Measurements from ENCODE around the gene SIGLEC9.

The SIGLEC9 gene

GRCh38 chr19:51124729-51125128 is at the start of gene SIGLEC9:
SIGLEC9 (plus strand) TSS chr19:51124906; CDS start chr19:51124975, 69 bp downstream.
- no peak for TF ChIP-seq ZNF274 (IDR thresholded peaks at IDR 0.05; ENCODE audit: low read depth, low read length)
- TF ChIP-seq YY1 (IDR thresholded peaks at IDR 0.05; ENCODE audit: insufficient read depth, insufficient read length): no peak
- TF ChIP-seq SUZ12 (IDR thresholded peaks at IDR 0.05; ENCODE audit: extremely low read depth, insufficient read depth, insufficient read length): no peak
- Histone ChIP-seq H3K4me1 (ENCODE audit: insufficient read depth, insufficient read length) (peaks cover 7% of the 10 kb centered on the region), H3K27me3 (ENCODE audit: insufficient read depth, insufficient read length) (no peaks in the 10 kb centered on the region), H3K4me3 (ENCODE audit: insufficient read length, low read depth) (no peak within 1 kb of the TSS), H3K9ac (ENCODE audit: insufficient read length, low read depth) (no peak within 1 kb of the TSS), H3K9me3 (ENCODE audit: insufficient read depth, low read length) (no peaks in the 10 kb centered on the region), H3K36me3 (ENCODE audit: insufficient read depth, insufficient read length, low read length) (no peaks in the 10 kb centered on the region)
- no peak for DNase-seq (ENCODE audit: low read depth, low spot score)

- Histone ChIP-seq H3K9ac (ENCODE audit: insufficient read length, low read depth) (no peak overlapping the region), H3K27me3 (ENCODE audit: insufficient read depth, insufficient read length) (no peaks in the 10 kb centered on the region), H3K4me3 (ENCODE audit: insufficient read length, low read depth) (no peak overlapping the region)
Observed at GRCh38 chr19:51075998-51076397, 48.7 kb upstream of the SIGLEC9 start.

GRCh38 chr19:51076631-51077213 is 48.0 kb upstream of the SIGLEC9 start:
- H3K9me3 ChIP-seq (ENCODE audit: insufficient read depth, low read length): no peaks in the 10 kb centered on the region
- no peak for DNase-seq (ENCODE audit: low read depth, low spot score)
- no peak overlapping the region for H3K4me3 ChIP-seq (ENCODE audit: insufficient read length, low read depth)
- H3K9ac ChIP-seq (ENCODE audit: insufficient read length, low read depth): no peak overlapping the region
- no peaks in the 10 kb centered on the region for H3K36me3 ChIP-seq (ENCODE audit: insufficient read depth, insufficient read length, low read length)
- no peaks in the 10 kb centered on the region for H3K4me1 ChIP-seq (ENCODE audit: insufficient read depth, insufficient read length)
- no peaks in the 10 kb centered on the region for H3K27me3 ChIP-seq (ENCODE audit: insufficient read depth, insufficient read length)
- TF ChIP-seq SUZ12 (IDR thresholded peaks at IDR 0.05; ENCODE audit: extremely low read depth, insufficient read depth, insufficient read length): no peak
- TF ChIP-seq YY1 (IDR thresholded peaks at IDR 0.05; ENCODE audit: insufficient read depth, insufficient read length): no peak
- TF ChIP-seq ZNF274 (IDR thresholded peaks at IDR 0.05; ENCODE audit: low read depth, low read length): no peak

More at GRCh38 chr19:51075998-51076397, 48.7 kb upstream of the SIGLEC9 start:
- H3K36me3 ChIP-seq (ENCODE audit: insufficient read depth, insufficient read length, low read length): no peaks in the 10 kb centered on the region
- TF ChIP-seq ZNF274 (IDR thresholded peaks at IDR 0.05; ENCODE audit: low read depth, low read length): no peak
- no peak for TF ChIP-seq YY1 (IDR thresholded peaks at IDR 0.05; ENCODE audit: insufficient read depth, insufficient read length)
- TF ChIP-seq SUZ12 (IDR thresholded peaks at IDR 0.05; ENCODE audit: extremely low read depth, insufficient read depth, insufficient read length): no peak
- no peaks in the 10 kb centered on the region for H3K9me3 ChIP-seq (ENCODE audit: insufficient read depth, low read length)
- no peaks in the 10 kb centered on the region for H3K4me1 ChIP-seq (ENCODE audit: insufficient read depth, insufficient read length)
- DNase-seq (ENCODE audit: low read depth, low spot score): no peak

GRCh38 chr19:51078104-51078503 is 46.6 kb upstream of the SIGLEC9 start:
- TF ChIP-seq SUZ12 (IDR thresholded peaks at IDR 0.05; ENCODE audit: extremely low read depth, insufficient read depth, insufficient read length): no peak
- TF ChIP-seq YY1 (IDR thresholded peaks at IDR 0.05; ENCODE audit: insufficient read depth, insufficient read length): no peak
- no peak for TF ChIP-seq ZNF274 (IDR thresholded peaks at IDR 0.05; ENCODE audit: low read depth, low read length)
- no peak overlapping the region for H3K4me3 ChIP-seq (ENCODE audit: insufficient read length, low read depth)
- no peaks in the 10 kb centered on the region for H3K9me3 ChIP-seq (ENCODE audit: insufficient read depth, low read length)
- no peaks in the 10 kb centered on the region for H3K36me3 ChIP-seq (ENCODE audit: insufficient read depth, insufficient read length, low read length)
- H3K4me1 ChIP-seq (ENCODE audit: insufficient read depth, insufficient read length): no peaks in the 10 kb centered on the region
- no peak overlapping the region for H3K9ac ChIP-seq (ENCODE audit: insufficient read length, low read depth)
- no peak for DNase-seq (ENCODE audit: low read depth, low spot score)
- H3K27me3 ChIP-seq (ENCODE audit: insufficient read depth, insufficient read length): no peaks in the 10 kb centered on the region

GRCh38 chr19:51078731-51079130 is 46.0 kb upstream of the SIGLEC9 start:
- H3K9ac ChIP-seq (ENCODE audit: insufficient read length, low read depth): no peak overlapping the region
- H3K27me3 ChIP-seq (ENCODE audit: insufficient read depth, insufficient read length): no peaks in the 10 kb centered on the region
- H3K4me1 ChIP-seq (ENCODE audit: insufficient read depth, insufficient read length): no peaks in the 10 kb centered on the region
- no peak for DNase-seq (ENCODE audit: low read depth, low spot score)
- H3K36me3 ChIP-seq (ENCODE audit: insufficient read depth, insufficient read length, low read length): no peaks in the 10 kb centered on the region
- no peaks in the 10 kb centered on the region for H3K9me3 ChIP-seq (ENCODE audit: insufficient read depth, low read length)
- TF ChIP-seq YY1 (IDR thresholded peaks at IDR 0.05; ENCODE audit: insufficient read depth, insufficient read length) (no peak), SUZ12 (IDR thresholded peaks at IDR 0.05; ENCODE audit: extremely low read depth, insufficient read depth, insufficient read length) (no peak), ZNF274 (IDR thresholded peaks at IDR 0.05; ENCODE audit: low read depth, low read length) (no peak)
- no peak overlapping the region for H3K4me3 ChIP-seq (ENCODE audit: insufficient read length, low read depth)

- no peak for DNase-seq (ENCODE audit: low read depth, low spot score)
- H3K27me3 ChIP-seq (ENCODE audit: insufficient read depth, insufficient read length): no peaks in the 10 kb centered on the region
- TF ChIP-seq SUZ12 (IDR thresholded peaks at IDR 0.05; ENCODE audit: extremely low read depth, insufficient read depth, insufficient read length) (no peak), YY1 (IDR thresholded peaks at IDR 0.05; ENCODE audit: insufficient read depth, insufficient read length) (no peak), ZNF274 (IDR thresholded peaks at IDR 0.05; ENCODE audit: low read depth, low read length) (no peak)
- H3K4me3 ChIP-seq (ENCODE audit: insufficient read length, low read depth): no peak overlapping the region
- peaks cover 2% of the 10 kb centered on the region for H3K4me1 ChIP-seq (ENCODE audit: insufficient read depth, insufficient read length)
- no peaks in the 10 kb centered on the region for H3K9me3 ChIP-seq (ENCODE audit: insufficient read depth, low read length)
- H3K36me3 ChIP-seq (ENCODE audit: insufficient read depth, insufficient read length, low read length): no peaks in the 10 kb centered on the region
- H3K9ac ChIP-seq (ENCODE audit: insufficient read length, low read depth): no peak overlapping the region
Observed at GRCh38 chr19:51079481-51080110, 45.1 kb upstream of the SIGLEC9 start.

GRCh38 chr19:51081476-51081875 is 43.2 kb upstream of the SIGLEC9 start:
- Histone ChIP-seq H3K9me3 (ENCODE audit: insufficient read depth, low read length) (no peaks in the 10 kb centered on the region), H3K4me1 (ENCODE audit: insufficient read depth, insufficient read length) (peaks cover 4% of the 10 kb centered on the region), H3K27me3 (ENCODE audit: insufficient read depth, insufficient read length) (no peaks in the 10 kb centered on the region), H3K36me3 (ENCODE audit: insufficient read depth, insufficient read length, low read length) (no peaks in the 10 kb centered on the region), H3K9ac (ENCODE audit: insufficient read length, low read depth) (no peak overlapping the region), H3K4me3 (ENCODE audit: insufficient read length, low read depth) (no peak overlapping the region)
- no peak for TF ChIP-seq SUZ12 (IDR thresholded peaks at IDR 0.05; ENCODE audit: extremely low read depth, insufficient read depth, insufficient read length)
- TF ChIP-seq ZNF274 (IDR thresholded peaks at IDR 0.05; ENCODE audit: low read depth, low read length): no peak
- TF ChIP-seq YY1 (IDR thresholded peaks at IDR 0.05; ENCODE audit: insufficient read depth, insufficient read length): no peak
- no peak for DNase-seq (ENCODE audit: low read depth, low spot score)
